Measurements from ENCODE around the gene ADAMTS8.
"Not testable (repeated sequence)": the region's sequence is repeated elsewhere in the genome, so short reads cannot be mapped to it uniquely, and the experiment has no call there.

Gene ADAMTS8

GRCh38 chr11:130459521-130459920 lies 31.1 kb upstream of the ADAMTS8 start:
- no peak for DNase-seq

GRCh38 chr11:130458410-130458729 lies 30.0 kb upstream of the ADAMTS8 start:
- DNase-seq: no peak

GRCh38 chr11:130457623-130458409 lies 29.4 kb upstream of the ADAMTS8 start:
- no peak for DNase-seq

GRCh38 chr11:130456286-130456685 lies 27.9 kb upstream of the ADAMTS8 start:
- no peak for DNase-seq

- DNase-seq: no peak
These were observed 27.2 kb upstream of the ADAMTS8 start for GRCh38 chr11:130455483-130456127.

- no peak for DNase-seq
These were observed 26.3 kb upstream of the ADAMTS8 start for GRCh38 chr11:130454491-130455252.

GRCh38 chr11:130452940-130453339 lies 24.5 kb upstream of the ADAMTS8 start:
- DNase-seq: no peak

GRCh38 chr11:130452176-130452575 lies 23.8 kb upstream of the ADAMTS8 start:
- no peak for DNase-seq

- no peak for DNase-seq
These were observed 23.0 kb upstream of the ADAMTS8 start for GRCh38 chr11:130451231-130452019.

- DNase-seq: no peak
These were observed 21.8 kb upstream of the ADAMTS8 start for GRCh38 chr11:130449996-130450769.

- no peak for DNase-seq
These were observed 21.0 kb upstream of the ADAMTS8 start for GRCh38 chr11:130449310-130449990.

GRCh38 chr11:130448416-130449309 lies 20.3 kb upstream of the ADAMTS8 start, which contains the start of gene ADAMTS15:
Gene ADAMTS15 (plus strand): TSS chr11:130448645. CDS start chr11:130448974, 329 bp downstream.
- peak; percentile 57 for DNase-seq

GRCh38 chr11:130448039-130448415 lies 19.6 kb upstream of the ADAMTS8 start:
- no peak for DNase-seq

GRCh38 chr11:130445788-130446187 lies 17.4 kb upstream of the ADAMTS8 start:
- DNase-seq: no peak

GRCh38 chr11:130442737-130443136 lies 14.3 kb upstream of the ADAMTS8 start:
- no peak for DNase-seq

- DNase-seq: no peak
These were observed 13.3 kb upstream of the ADAMTS8 start for GRCh38 chr11:130441719-130442118.

GRCh38 chr11:130439876-130440275 lies 11.5 kb upstream of the ADAMTS8 start:
- no peak for DNase-seq

GRCh38 chr11:130439160-130439519 lies 10.7 kb upstream of the ADAMTS8 start:
- no peak for DNase-seq

GRCh38 chr11:130438401-130439159 lies 10.2 kb upstream of the ADAMTS8 start:
- DNase-seq: not testable (repeated sequence)

- DNase-seq: no peak
These were observed 9.4 kb upstream of the ADAMTS8 start for GRCh38 chr11:130437848-130438247.

All from NCI-H1092 treated with DMSO at 0.1 percent for 48 hours (cell line).